SIG-M5 treated with dmso at 0.1 percent for 504 hours (cell line): ENCODE measurements around the gene RACK1.
"Not testable (repeated sequence)": the region's sequence is repeated elsewhere in the genome, so short reads cannot be mapped to it uniquely, and the experiment has no call there.

ENCODE experiments used
- DNase-seq: peaks from one replicate; lab custom pipeline; 2025; ENCODE audit not compliant: unreplicated experiment; lab: John Stamatoyannopoulos, UW

The RACK1 gene

DNA sequence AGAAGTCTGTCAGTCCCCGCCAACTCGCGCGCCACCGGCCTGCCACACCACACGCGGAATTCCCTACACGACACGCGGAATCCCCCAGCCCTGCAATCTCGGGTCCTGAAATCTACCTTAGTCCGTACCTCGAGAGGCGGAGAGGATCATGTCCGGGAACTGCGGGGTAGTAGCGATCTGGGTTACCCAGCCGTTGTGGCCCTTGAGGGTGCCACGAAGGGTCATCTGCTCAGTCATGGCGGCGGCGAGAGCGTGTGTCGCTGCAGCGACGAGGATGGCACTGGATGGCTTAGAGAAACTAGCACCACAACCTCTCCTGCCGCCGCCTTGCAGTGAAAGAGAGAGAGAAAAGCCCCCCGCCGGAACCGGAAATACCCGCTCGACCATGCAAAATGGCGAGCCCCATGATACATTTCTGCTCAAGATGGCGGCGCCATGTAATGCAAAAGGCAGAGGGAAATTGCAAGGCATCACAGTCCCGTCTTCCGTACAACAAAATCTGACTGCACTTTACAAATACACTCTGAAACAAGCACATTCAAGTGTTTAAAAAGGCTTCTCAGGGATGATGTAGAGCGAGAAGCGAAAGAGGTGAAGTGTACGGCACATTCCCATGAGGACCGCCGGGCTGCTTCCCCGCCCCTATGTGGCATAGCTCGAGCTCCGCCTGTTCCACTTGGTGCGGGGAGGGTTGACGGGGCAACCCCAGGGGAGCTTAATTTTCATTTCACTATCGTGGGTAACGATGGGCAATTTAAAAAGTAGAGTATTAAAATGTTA lies at the start of gene RACK1:
Gene RACK1 (minus strand): TSS at position 343 of the 780 bp plus-strand sequence. CDS start 106 bp downstream, at position 237.
- no peak for DNase-seq

DNA sequence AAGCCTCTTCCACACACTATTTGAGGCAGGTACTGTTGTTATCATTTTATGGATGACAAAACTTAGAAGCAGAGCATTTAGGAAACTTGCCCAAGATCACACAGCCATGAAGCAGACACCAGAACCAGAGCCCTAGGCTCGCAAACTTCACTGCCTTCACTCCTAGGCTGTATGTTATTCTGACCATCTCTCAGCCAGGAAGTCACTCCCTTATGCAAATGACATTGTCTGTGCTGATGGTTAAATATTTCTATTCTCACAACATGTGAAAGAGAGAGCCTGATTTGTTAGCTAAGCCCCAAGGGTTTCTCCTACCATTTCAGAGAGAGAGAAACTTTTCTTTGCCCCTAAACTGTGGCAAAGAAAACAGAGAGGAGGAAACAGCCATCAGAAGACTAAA lies 43.6 kb upstream of the RACK1 start:
- not testable (repeated sequence) for DNase-seq

- DNase-seq = not testable (repeated sequence)
Observed at GRCh38 chr5:181285962-181286705, 42.4 kb upstream of the RACK1 start.

GRCh38 chr5:181283841-181284755 lies 40.4 kb upstream of the RACK1 start:
- DNase-seq = not testable (repeated sequence)

DNA sequence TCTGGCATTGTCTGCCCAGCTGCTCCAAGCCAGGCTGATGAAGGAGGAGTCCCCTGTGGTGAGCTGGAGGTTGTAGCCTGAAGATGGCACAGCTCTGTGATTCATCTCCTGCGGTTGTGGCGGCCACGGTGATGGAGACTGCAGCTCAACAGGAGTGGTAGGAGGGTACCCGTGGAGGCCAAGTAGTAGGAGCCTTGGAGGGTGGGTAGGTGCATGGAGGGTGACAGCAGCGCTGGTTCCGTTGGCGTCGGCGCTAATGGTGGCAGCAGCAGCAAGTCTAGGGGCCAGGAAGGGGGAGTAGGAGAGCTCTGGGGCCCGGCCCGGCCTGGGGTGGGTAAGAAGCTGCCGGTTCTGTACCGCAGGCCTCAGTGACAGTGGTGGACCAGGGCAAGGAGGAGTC lies 39.6 kb upstream of the RACK1 start:
- no peak for DNase-seq

GRCh38 chr5:181282874-181283273 lies 39.2 kb upstream of the RACK1 start:
- DNase-seq = no peak

GRCh38 chr5:181282415-181282814 lies 38.7 kb upstream of the RACK1 start:
- DNase-seq = not testable (repeated sequence)

DNA sequence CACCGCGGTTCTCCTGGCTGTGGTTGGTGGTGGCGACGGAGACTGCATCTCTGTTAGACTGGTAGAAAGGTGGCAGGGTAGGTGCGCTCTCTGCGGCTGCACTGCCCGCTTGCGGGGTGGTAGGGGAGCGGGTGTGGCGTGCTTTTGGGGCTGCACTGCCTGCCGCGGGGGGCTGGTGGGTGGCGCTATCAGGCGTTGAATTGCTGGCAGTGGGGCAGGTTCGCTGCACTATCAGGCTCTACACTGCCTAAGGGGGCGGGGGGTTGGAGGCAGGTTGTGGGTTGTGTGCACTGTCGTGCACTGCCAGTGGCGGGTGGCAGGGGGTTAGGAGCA lies 38.2 kb upstream of the RACK1 start:
- no peak for DNase-seq

- DNase-seq = no peak
Observed at GRCh38 chr5:181281077-181281983, 37.6 kb upstream of the RACK1 start.

DNA sequence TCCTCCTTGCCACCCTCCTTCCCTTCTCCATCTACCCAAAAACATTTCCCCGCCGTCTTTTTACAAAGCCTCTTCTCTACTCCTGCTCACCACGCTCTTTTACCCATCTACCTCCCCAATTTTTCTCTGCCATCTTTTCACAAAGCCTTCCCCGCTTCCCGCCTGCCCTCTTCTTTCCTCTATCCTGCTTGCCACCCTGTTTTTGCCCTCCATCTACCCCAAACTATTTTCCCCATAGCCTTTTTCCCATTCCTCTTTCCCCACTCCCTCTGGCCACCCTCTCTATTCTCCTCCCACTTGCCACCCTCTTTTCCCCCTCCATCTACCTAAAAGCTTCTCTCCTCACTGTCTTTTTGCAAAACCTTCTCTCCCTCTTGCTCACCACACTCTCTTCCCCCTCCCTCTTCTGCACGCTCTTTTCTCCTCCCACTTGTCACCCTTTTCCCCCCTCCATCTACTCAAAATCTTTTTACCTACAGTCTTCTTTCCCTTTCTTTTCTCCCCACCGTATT lies 36.6 kb upstream of the RACK1 start:
- DNase-seq = no peak

DNA sequence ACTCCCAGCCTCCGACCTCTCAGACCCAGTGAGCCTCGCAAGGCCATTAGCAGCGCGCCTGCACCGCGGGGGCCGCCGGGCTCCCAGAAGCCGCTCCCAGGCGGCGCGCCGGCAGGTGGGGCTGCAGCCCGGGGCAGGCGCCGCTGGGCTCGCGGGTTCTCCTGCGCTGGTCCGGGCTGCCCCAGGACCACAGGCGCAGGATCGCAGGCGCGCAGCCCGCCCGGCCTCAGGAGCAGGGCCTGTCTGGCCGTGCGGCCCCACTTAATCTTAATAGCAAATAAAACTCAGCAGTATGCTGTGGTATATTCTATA lies 29.7 kb upstream of the RACK1 start:
- DNase-seq = not testable (repeated sequence)

DNA sequence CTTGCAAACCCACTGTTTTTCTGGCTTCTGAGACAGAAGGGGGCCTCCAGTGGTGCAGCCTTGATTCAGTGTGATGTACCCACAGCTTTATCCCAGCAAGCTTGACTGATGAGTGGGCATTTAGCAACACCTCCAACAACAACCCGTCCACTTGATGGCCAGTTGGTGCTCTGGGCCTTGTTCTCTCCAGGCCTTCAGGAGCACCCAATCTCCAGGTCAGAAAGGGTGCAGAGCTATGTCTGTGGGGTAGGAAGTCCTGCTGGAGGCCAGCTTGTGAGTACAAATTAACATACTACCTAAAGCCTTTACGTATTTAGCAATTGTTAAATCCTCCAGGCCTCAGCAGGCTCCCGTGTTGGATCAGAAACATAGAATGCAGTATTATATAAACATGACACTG lies 27.4 kb upstream of the RACK1 start:
- DNase-seq = no peak

DNA sequence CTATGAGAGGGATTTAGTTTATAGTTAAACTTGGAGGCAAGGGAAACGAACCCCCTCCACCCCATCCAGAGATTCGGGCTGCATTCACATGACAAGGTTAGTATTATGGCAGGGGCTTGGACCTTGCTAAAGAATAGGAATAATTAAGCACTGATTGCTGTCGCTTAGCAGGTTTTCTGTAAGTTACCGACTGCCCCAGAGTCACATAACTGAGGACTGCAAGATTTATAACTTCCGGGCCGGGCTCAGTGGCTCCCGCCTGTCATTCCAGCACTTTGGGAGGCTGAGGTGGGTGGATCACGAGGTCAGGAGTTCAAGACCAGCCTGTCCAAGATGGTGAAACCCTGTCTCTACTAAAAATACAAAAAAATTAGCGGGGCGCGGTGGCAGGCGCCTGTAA lies 24.2 kb upstream of the RACK1 start:
- DNase-seq = not testable (repeated sequence)

DNA sequence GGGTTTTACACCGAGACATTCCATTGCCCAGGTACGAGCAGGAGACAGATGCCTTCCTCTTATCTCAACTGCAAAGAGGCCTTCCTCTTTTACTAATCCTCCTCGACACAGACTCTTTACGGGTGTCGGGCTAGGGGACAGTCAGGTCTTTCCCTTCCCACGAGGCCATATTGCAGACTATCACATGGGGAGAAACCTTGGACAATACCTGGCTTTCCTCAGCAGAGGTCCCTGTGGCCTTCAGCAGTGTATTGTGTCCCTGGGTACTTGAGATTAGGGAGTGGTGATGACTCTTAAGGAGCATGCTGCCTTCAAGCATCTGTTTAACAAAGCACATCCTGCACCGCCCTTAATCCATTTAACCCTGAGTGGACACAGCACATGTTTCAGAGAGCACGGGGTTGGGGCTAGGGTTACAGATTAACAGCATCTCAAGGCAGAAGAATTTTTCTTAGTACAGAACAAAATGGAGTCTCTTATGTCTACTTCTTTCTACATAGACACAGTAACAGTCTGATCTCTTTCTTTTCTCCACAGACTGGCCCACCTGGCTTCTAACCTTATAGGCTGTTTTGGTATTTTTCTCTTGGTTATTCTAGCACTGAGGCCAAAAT lies 23.7 kb upstream of the RACK1 start:
- DNase-seq = not testable (repeated sequence)

GRCh38 chr5:181265092-181265671 lies 21.5 kb upstream of the RACK1 start:
- DNase-seq = no peak

- DNase-seq = no peak
Observed at GRCh38 chr5:181263633-181264032, 19.9 kb upstream of the RACK1 start.

DNA sequence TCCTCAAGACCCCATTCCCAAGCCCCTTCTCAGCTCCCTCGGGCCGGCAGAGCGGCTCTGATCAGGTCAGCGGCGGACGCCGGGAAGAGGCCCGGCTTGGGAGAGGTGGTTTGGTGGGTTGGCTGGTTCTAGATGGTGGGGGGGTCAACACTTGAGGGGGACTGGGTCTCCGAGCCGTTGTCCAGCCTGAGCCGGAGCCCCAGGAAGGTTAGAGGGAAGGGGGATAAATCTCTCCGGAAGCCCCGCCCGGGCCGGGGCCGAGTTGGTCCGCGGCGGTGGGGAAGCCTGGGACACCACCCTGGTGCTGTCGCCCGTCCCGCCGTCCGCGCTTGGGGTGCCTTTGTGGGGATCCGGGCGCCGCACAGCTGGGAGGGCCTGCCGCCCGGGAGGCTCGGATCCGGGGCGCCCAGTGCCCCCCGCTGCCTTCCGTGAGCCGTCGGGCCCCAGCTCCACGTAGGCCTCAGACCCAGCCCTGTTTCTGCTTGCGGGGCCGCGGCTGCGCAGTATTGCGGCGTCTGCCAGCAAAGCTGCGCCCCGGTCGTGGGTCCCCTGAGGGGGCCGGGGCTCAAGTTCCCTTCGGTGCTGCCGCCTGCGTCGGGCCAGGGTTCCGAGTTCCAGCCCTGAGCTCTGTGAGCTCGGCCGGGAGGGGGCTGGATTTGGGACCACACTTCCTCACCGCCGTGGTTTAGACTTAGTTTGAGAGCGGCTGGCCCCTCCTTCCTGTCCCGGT lies 17.8 kb upstream of the RACK1 start:
- DNase-seq = no peak

DNA sequence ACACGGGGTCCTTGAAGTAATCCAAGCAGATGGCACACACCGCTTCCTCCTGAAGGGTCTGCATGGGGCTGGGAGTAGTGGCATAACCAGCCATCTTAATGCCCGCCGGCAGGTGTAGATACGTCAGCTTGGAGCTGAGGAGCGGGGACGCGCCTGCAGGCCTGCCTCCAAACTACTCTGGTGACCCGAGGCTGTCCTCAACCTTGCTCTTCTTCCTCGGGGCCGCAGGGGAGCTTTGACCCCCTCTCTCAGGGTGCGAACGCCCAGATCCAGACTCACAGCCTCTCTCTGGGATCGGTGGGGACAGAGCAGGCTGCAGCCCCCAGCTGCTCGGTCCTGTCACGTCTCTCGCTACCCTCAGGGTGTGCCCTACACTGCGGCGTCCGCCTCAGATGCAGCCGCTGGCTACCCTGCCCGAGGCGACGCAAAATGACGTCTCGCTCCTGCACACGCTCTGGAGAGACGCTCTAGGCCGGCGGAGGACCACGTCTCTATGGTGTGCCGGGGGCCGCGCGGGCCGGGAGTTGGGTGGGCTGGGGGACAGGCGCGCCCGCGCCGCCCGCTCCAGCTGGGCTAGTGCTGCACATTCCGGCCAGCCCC lies 17.1 kb upstream of the RACK1 start, which contains the start of gene TRIM52:
Gene TRIM52 (minus strand): TSS at position 424 of the 600 bp plus-strand sequence. CDS start 330 bp downstream, at position 94.
- DNase-seq = no peak
